ENCODE data around the gene TNK1. TPM values are rescaled to one million over a fixed set of nuclear protein-coding genes. Genes with fewer than 3 reads are reported as not detected.

The TNK1 gene
- total RNA-seq, 1 experiment from 2014 or later, result 0.90 TPM

- Histone ChIP-seq H3K4me3 (ENCODE audit: low read depth, low read length, poor library complexity, severe bottlenecking) (peak overlapping the region; percentile 61), H3K36me3 (ENCODE audit: insufficient read depth, low read length, poor library complexity, severe bottlenecking) (no peaks in the 10 kb centered on the region), H3K27me3 (replicated peaks; ENCODE audit: insufficient read depth, low read depth, low read length, poor library complexity) (no peaks in the 10 kb centered on the region), H3K27ac (ENCODE audit: low read depth, low read length, poor library complexity, severe bottlenecking) (peak overlapping the region; percentile 81), H3K4me1 (ENCODE audit: insufficient read depth, low read length, poor library complexity, severe bottlenecking) (peaks cover 17% of the 10 kb centered on the region), H3K9me3 (ENCODE audit: low read depth, low read length, poor library complexity, severe bottlenecking) (no peaks in the 10 kb centered on the region)
- TF ChIP-seq EZH2 (IDR thresholded peaks at IDR 0.05; ENCODE audit: borderline replicate concordance, low read depth, low read length, poor library complexity, severe bottlenecking) (no peak), CTCF (conservative IDR thresholded peaks at IDR 0.05; ENCODE audit: low read depth, low read length) (no peak)
- CTCF ChIA-PET, result interaction anchor here (0.6 to 1.5 kb wide), 9 partner anchors 9 to 458 kb away, joined by 3 to 7 read pairs (median 4); partner anchors contain the start of genes GABARAP and PLSCR3
- intact Hi-C loops (cut with micrococcal nuclease; ENCODE audit: unreplicated experiment), result no loop called here
- POLR2A ChIA-PET (ENCODE audit: low non-redundant PET), result interaction anchor here (0.8 to 1.3 kb wide), 2 partner anchors 32 to 74 kb away, joined by 4 to 5 read pairs; partner anchors contain the start of genes NEURL4 and TMEM102
- DNase-seq (ENCODE audit: low spot score), result no peak
- BruUV-seq (replicated peaks), result no TSS peak
These were observed 22.8 kb downstream of the TNK1 start for GRCh38 chr17:7403727-7403976.

- H3K36me3 ChIP-seq (ENCODE audit: insufficient read depth, low read length, poor library complexity, severe bottlenecking), result no peaks in the 10 kb centered on the region
- CTCF ChIA-PET, result interaction anchor here (0.6 to 1.5 kb wide), 10 partner anchors 10 to 458 kb away, joined by 3 to 7 read pairs (median 4); partner anchors contain the start of genes GABARAP and PLSCR3
- peaks cover 17% of the 10 kb centered on the region for H3K4me1 ChIP-seq (ENCODE audit: insufficient read depth, low read length, poor library complexity, severe bottlenecking)
- peak within 1 kb of the TSS; percentile 61 for H3K4me3 ChIP-seq (ENCODE audit: low read depth, low read length, poor library complexity, severe bottlenecking)
- TF ChIP-seq EZH2 (IDR thresholded peaks at IDR 0.05; ENCODE audit: borderline replicate concordance, low read depth, low read length, poor library complexity, severe bottlenecking) (no peak), CTCF (conservative IDR thresholded peaks at IDR 0.05; ENCODE audit: low read depth, low read length) (no peak)
- peak; percentile 100 for DNase-seq (ENCODE audit: low spot score)
- intact Hi-C loops (cut with micrococcal nuclease; ENCODE audit: unreplicated experiment), result loop anchor here (1.0 kb wide), 1 partner anchor 31 kb away; the partner anchor contains the start of gene TMEM102
- no peaks in the 10 kb centered on the region for H3K9me3 ChIP-seq (ENCODE audit: low read depth, low read length, poor library complexity, severe bottlenecking)
- peak within 1 kb of the TSS; percentile 87 for H3K27ac ChIP-seq (ENCODE audit: low read depth, low read length, poor library complexity, severe bottlenecking)
- no peaks in the 10 kb centered on the region for H3K27me3 ChIP-seq (replicated peaks; ENCODE audit: insufficient read depth, low read depth, low read length, poor library complexity)
- no TSS peak for BruUV-seq (replicated peaks)
- POLR2A ChIA-PET (ENCODE audit: low non-redundant PET), result interaction anchor here (0.6 to 1.3 kb wide), 5 partner anchors 10 to 438 kb away, joined by 3 to 8 read pairs (median 4); partner anchors contain the start of genes NEURL4, PLSCR3 and TMEM102
These were observed 23.3 kb downstream of the TNK1 start, which contains the start of gene TMEM256 for GRCh38 chr17:7403977-7404736. TMEM256 (minus strand) TSS chr17:7404097; CDS start chr17:7404084, 13 bp downstream.

- TSS peak; percentile 37 for BruUV-seq (replicated peaks)
- TF ChIP-seq EZH2 (IDR thresholded peaks at IDR 0.05; ENCODE audit: borderline replicate concordance, low read depth, low read length, poor library complexity, severe bottlenecking) (no peak), CTCF (conservative IDR thresholded peaks at IDR 0.05; ENCODE audit: low read depth, low read length) (no peak)
- intact Hi-C loops (cut with micrococcal nuclease; ENCODE audit: unreplicated experiment), result loop anchor here (1.0 kb wide), 1 partner anchor 30 kb away; the partner anchor contains the start of gene TMEM102
- Histone ChIP-seq H3K4me3 (ENCODE audit: low read depth, low read length, poor library complexity, severe bottlenecking) (peak overlapping the region; percentile 61), H3K27me3 (replicated peaks; ENCODE audit: insufficient read depth, low read depth, low read length, poor library complexity) (no peaks in the 10 kb centered on the region), H3K36me3 (ENCODE audit: insufficient read depth, low read length, poor library complexity, severe bottlenecking) (peaks cover 6% of the 10 kb centered on the region), H3K9me3 (ENCODE audit: low read depth, low read length, poor library complexity, severe bottlenecking) (no peaks in the 10 kb centered on the region), H3K4me1 (ENCODE audit: insufficient read depth, low read length, poor library complexity, severe bottlenecking) (peaks cover 17% of the 10 kb centered on the region), H3K27ac (ENCODE audit: low read depth, low read length, poor library complexity, severe bottlenecking) (peak overlapping the region; percentile 87)
- peak; percentile 48 for DNase-seq (ENCODE audit: low spot score)
- POLR2A ChIA-PET (ENCODE audit: low non-redundant PET), result interaction anchor here (0.6 to 0.8 kb wide), 3 partner anchors 11 to 221 kb away, joined by 3 to 4 read pairs (median 4); partner anchors contain the start of genes NEURL4 and PLSCR3
- CTCF ChIA-PET, result interaction anchor here (0.6 to 1.5 kb wide), 6 partner anchors 10 to 162 kb away, joined by 3 to 7 read pairs (median 4); partner anchors contain the start of genes GABARAP and PLSCR3
These were observed 24.0 kb downstream of the TNK1 start for GRCh38 chr17:7404737-7405349.
